BJ (cell line): ENCODE data around the gene CCDC50. TPM values are rescaled to one million over a fixed set of nuclear protein-coding genes. Genes with fewer than 3 reads are reported as not detected.

Experiments used
- CTCF ChIA-PET: fragments of 350-600 bp; formaldehyde crosslinking; extraction: SDS; loops from one replicate; lab custom pipeline; 2021; ENCODE audit warnings: antibody characterized with exemption, inconsistent platforms; lab: Yijun Ruan, JAX
- POLR2A ChIA-PET: fragments of 300-600 bp; sonication (Branson Sonifier 250); formaldehyde crosslinking; extraction: SDS; loops from one replicate; lab custom pipeline; 2021; ENCODE audit warnings: antibody characterized with exemption; lab: Charles Lee
- DNase-seq: peaks from one replicate; pipeline ENCODE4 v3.0.0-alpha.2; 2011; ENCODE audit warnings: low read depth
- H3K27me3 ChIP-seq: 2 replicates; pipeline ENCODE4 v1.6.0; 2011; ENCODE audit warnings: low read length; ENCODE audit not compliant: control insufficient read depth, insufficient read depth
- H3K36me3 ChIP-seq: 2 replicates; pipeline ENCODE4 v1.5.1; 2011; ENCODE audit warnings: low read length; ENCODE audit not compliant: control insufficient read depth, insufficient read depth
- H3K4me3 ChIP-seq: 2 replicates; pipeline ENCODE4 v1.5.1; 2011; ENCODE audit warnings: low read depth, mild to moderate bottlenecking, control low read depth, low read length
- CTCF ChIP-seq: IDR thresholded peaks from 2 replicates; pipeline ENCODE4 v1.5.1; 2011; ENCODE audit warnings: low read depth, mild to moderate bottlenecking, control low read depth, inconsistent platforms, low read length, moderate library complexity; ENCODE audit not compliant: insufficient read depth
- polyA plus RNA-seq: library from polyadenylated mRNA; depleted of rRNA; stranded (reverse); fragments of >200 nt; gene quantifications from 2 replicates; pipeline ENCODE4 v1.2.3, GENCODE V29; 2011

The CCDC50 gene
- polyA plus RNA-seq, 1 experiment = 43.9 TPM

DNA sequence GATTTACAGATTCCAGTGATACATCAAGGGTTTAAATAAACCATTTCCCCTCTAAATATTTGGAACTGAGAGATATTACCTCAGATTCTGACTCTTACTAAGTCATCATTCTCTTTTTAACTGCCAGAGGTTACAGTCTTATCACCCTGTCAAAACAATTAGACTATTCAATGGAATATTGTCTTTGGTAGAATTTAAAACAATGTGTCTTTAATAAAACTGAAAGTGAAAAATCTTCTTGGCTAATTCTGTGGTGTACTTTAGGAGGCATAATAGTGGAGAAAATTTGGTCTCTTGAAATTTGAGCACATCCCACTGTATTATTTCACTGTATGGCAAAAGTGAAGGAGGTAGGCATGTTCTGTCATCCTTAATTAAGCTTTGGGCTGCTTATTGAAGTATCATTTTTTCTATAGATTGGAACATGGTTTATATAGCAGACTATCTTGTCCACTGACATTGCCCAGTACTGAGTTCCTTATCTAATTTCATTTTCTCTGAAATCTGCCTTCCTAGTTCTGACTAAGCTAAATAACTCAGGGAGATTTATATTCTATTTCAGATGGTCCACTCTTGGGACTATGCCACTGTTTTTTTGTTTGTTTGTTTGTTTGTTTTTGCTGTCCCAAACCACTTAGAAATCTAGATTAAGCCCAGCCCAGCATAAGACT lies 49.1 kb downstream of the CCDC50 start:
- DNase-seq = no peak
- H3K27me3 ChIP-seq = no peaks in the 10 kb centered on the region
- ChIA-PET CTCF (interaction anchor here (1.9 kb wide), 1 partner anchor 19 kb away, joined by 4 read pairs; no protein-coding TSS in a partner anchor), POLR2A (no interaction called here)
- H3K4me3 ChIP-seq = no peak overlapping the region
- H3K36me3 ChIP-seq = peaks cover 6% of the 10 kb centered on the region; the same call in 1 of the 2 replicates
- TF ChIP-seq CTCF = no peak

- no peak for DNase-seq
- Histone ChIP-seq H3K4me3 (no peak overlapping the region), H3K36me3 (peaks cover 6% of the 10 kb centered on the region; the same call in 1 of the 2 replicates), H3K27me3 (no peaks in the 10 kb centered on the region)
- TF ChIP-seq CTCF = no peak
- ChIA-PET CTCF (no interaction called here), POLR2A (no interaction called here)
These were observed 50.3 kb downstream of the CCDC50 start for GRCh38 chr3:191379446-191379845.

GRCh38 chr3:191380001-191380400 lies 50.8 kb downstream of the CCDC50 start:
- DNase-seq = no peak
- ChIA-PET POLR2A (no interaction called here), CTCF (no interaction called here)
- Histone ChIP-seq H3K27me3 (no peaks in the 10 kb centered on the region), H3K36me3 (peaks cover 6% of the 10 kb centered on the region; the same call in 1 of the 2 replicates), H3K4me3 (no peak overlapping the region)
- TF ChIP-seq CTCF = no peak

- Histone ChIP-seq H3K36me3 (peaks cover 2% of the 10 kb centered on the region; the same call in 1 of the 2 replicates), H3K27me3 (no peaks in the 10 kb centered on the region), H3K4me3 (no peak overlapping the region)
- ChIA-PET CTCF (no interaction called here), POLR2A (no interaction called here)
- DNase-seq = no peak
- no peak for TF ChIP-seq CTCF
These were observed 52.1 kb downstream of the CCDC50 start for GRCh38 chr3:191381303-191381702.

- H3K4me3 ChIP-seq = no peak overlapping the region
- peaks cover 2% of the 10 kb centered on the region; the same call in 1 of the 2 replicates for H3K36me3 ChIP-seq
- no peaks in the 10 kb centered on the region for H3K27me3 ChIP-seq
- POLR2A ChIA-PET = interaction anchor here (0.7 kb wide), 1 partner anchor 194 kb away, joined by 3 read pairs; no protein-coding TSS in a partner anchor
- no peak for TF ChIP-seq CTCF
- DNase-seq = no peak
- CTCF ChIA-PET = interaction anchor here (1.5 kb wide), 1 partner anchor 23 kb away, joined by 3 read pairs; no protein-coding TSS in a partner anchor
These were observed 53.5 kb downstream of the CCDC50 start for GRCh38 chr3:191382661-191383060.
